Ovary (tissue), 3 donors: ENCODE results near the gene ELF5.

ENCODE experiments used
- CTCF ChIP-seq, 3 donors: fragments of 450-650 bp in 2 of 3; fragments of 200-600 bp in 1 of 3; IDR thresholded peaks; one replicate each; pipeline versions ENCODE4 v1.5.1 to v1.8.0; 2016 to 2022; ENCODE audit warnings: antibody characterized with exemption in 3 of 3, mild to moderate bottlenecking in 1 of 3
- POLR2A ChIP-seq: fragments of 450-650 bp; IDR thresholded peaks from one replicate; pipeline ENCODE4 v1.6.1; 2017; ENCODE audit warnings: antibody characterized with exemption, mild to moderate bottlenecking, moderate library complexity
- donor health status: DM: no; HTN: no; CAD: no.

- TF ChIP-seq POLR2A (no peak), CTCF (IDR thresholded peaks at IDR 0.05) (no peak)
These were observed 12.1 kb downstream of the ELF5 start for GRCh38 chr11:34501500-34501899.
